MM.1S (cell line): Measurements from ENCODE around the gene DGKA.

Experiments
- EZH2phosphoT487 ChIP-seq: fragments of 300-600 bp; sonication (generic); IDR thresholded peaks from 2 replicates; pipeline ENCODE4 v1.6.1; 2018; ENCODE audit warnings: antibody characterized with exemption, low read length
- TF ChIP-seq, protein P1 (sequence below): fragments of 300-600 bp; sonication (generic); IDR thresholded peaks from 2 replicates; pipeline ENCODE4 v1.5.1; 2016; ENCODE audit warnings: antibody characterized with exemption, low read length, mixed read lengths

DNA sequence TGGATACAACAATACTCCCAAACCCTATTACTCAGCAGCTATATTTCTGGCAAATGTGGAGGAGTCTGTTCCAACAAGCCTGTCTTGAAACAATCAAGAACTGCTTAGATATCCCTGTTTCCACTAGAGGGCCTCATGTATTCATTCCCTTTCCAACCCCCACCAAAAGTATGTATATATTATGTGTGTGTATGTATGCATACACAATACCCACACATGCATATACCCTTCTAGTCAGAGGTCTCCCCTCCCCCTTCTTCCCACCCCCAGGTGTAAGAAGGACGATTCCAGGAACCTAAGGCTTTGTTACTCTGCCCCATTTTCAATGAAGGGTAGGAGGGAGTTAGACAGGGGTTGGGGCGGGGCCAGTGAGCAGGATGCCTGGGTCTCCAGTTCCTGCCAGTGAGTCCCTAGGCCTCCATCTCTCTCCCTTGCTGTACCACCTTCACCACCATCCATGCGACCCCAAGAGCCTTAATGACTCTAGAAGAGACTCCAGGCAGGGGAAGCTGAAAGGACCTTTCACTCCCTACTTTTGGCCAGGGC, at the start of gene DGKA:
- TF ChIP-seq, protein P1, sequence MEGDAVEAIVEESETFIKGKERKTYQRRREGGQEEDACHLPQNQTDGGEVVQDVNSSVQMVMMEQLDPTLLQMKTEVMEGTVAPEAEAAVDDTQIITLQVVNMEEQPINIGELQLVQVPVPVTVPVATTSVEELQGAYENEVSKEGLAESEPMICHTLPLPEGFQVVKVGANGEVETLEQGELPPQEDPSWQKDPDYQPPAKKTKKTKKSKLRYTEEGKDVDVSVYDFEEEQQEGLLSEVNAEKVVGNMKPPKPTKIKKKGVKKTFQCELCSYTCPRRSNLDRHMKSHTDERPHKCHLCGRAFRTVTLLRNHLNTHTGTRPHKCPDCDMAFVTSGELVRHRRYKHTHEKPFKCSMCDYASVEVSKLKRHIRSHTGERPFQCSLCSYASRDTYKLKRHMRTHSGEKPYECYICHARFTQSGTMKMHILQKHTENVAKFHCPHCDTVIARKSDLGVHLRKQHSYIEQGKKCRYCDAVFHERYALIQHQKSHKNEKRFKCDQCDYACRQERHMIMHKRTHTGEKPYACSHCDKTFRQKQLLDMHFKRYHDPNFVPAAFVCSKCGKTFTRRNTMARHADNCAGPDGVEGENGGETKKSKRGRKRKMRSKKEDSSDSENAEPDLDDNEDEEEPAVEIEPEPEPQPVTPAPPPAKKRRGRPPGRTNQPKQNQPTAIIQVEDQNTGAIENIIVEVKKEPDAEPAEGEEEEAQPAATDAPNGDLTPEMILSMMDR, result peak; percentile 67
- TF ChIP-seq EZH2phosphoT487, result no peak
